Ishikawa (cell line): Measurements from ENCODE around the gene DCUN1D2.

Experiments used
- CEBPB ChIP-seq: IDR thresholded peaks from 2 replicates; pipeline ENCODE4 v1.6.1; 2012
- CREB1 ChIP-seq: IDR thresholded peaks from 2 replicates; pipeline ENCODE4 v1.6.1; 2012; ENCODE audit warnings: low read depth
- EGR1 ChIP-seq: IDR thresholded peaks from 2 replicates; pipeline ENCODE4 v1.6.1; 2012
- EP300 ChIP-seq: IDR thresholded peaks from 2 replicates; pipeline ENCODE4 v1.6.1; 2012; ENCODE audit warnings: borderline replicate concordance
- FOXM1 ChIP-seq: IDR thresholded peaks from 2 replicates; pipeline ENCODE4 v1.6.1; 2012; ENCODE audit warnings: low read depth, borderline replicate concordance
- NFIC ChIP-seq: IDR thresholded peaks from 2 replicates; pipeline ENCODE4 v1.6.1; 2012
- RAD21 ChIP-seq: IDR thresholded peaks from 2 replicates; pipeline ENCODE4 v1.6.1; 2012; ENCODE audit warnings: low read depth
- TAF1 ChIP-seq: IDR thresholded peaks from 2 replicates; pipeline ENCODE4 v1.6.1; 2012; ENCODE audit warnings: low read depth, mild to moderate bottlenecking
- TCF12 ChIP-seq: IDR thresholded peaks from 2 replicates; pipeline ENCODE4 v1.6.1; 2012; ENCODE audit warnings: low read depth
- TEAD4 ChIP-seq: IDR thresholded peaks from 2 replicates; pipeline ENCODE4 v1.6.1; 2012
- YY1 ChIP-seq: IDR thresholded peaks from 2 replicates; pipeline ENCODE4 v1.6.1; 2012; ENCODE audit warnings: low read depth
- ZBTB7A ChIP-seq: IDR thresholded peaks from 2 replicates; pipeline ENCODE4 v1.6.1; 2012; ENCODE audit warnings: low read depth
- TF ChIP-seq, protein P1 (sequence below): IDR thresholded peaks from 2 replicates; pipeline ENCODE4 v1.6.1; 2012
- TF ChIP-seq, protein P2 (sequence below): IDR thresholded peaks from 2 replicates; pipeline ENCODE4 v1.6.1; 2012
- TF ChIP-seq, protein P3 (sequence below): IDR thresholded peaks from 2 replicates; pipeline ENCODE4 v1.6.1; 2012; ENCODE audit warnings: low read depth, mild to moderate bottlenecking

The DCUN1D2 gene

DNA sequence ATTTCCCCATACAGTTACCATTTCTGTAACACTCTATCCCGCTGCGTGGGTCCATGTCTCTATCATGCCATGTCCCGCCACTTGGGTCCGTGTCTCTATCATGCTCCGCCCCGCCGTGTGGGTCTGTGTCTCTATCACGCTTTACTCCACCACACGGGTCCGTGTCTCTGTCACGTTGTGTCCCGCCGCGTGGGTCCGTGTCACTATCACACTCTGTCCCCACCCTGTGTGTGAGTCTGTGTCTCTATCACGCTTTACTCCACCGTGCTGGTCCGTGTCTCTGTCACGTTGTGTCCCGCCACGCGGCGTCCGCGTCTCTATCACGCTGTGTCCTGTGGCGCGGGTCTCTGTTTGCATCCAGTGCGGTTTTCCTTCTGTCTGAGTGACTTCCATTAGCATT is 48.9 kb downstream of the DCUN1D2 start:
- TF ChIP-seq, protein P1, sequence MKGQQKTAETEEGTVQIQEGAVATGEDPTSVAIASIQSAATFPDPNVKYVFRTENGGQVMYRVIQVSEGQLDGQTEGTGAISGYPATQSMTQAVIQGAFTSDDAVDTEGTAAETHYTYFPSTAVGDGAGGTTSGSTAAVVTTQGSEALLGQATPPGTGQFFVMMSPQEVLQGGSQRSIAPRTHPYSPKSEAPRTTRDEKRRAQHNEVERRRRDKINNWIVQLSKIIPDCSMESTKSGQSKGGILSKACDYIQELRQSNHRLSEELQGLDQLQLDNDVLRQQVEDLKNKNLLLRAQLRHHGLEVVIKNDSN, result no peak
- TF ChIP-seq CEBPB (no peak), RAD21 (no peak), EGR1 (no peak), TCF12 (no peak), YY1 (no peak), EP300 (no peak), FOXM1 (no peak), TAF1 (no peak), CREB1 (no peak), NFIC (no peak), ZBTB7A (no peak), TEAD4 (no peak)
- TF ChIP-seq, protein P2, sequence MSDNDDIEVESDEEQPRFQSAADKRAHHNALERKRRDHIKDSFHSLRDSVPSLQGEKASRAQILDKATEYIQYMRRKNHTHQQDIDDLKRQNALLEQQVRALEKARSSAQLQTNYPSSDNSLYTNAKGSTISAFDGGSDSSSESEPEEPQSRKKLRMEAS, result no peak
- TF ChIP-seq, protein P3, sequence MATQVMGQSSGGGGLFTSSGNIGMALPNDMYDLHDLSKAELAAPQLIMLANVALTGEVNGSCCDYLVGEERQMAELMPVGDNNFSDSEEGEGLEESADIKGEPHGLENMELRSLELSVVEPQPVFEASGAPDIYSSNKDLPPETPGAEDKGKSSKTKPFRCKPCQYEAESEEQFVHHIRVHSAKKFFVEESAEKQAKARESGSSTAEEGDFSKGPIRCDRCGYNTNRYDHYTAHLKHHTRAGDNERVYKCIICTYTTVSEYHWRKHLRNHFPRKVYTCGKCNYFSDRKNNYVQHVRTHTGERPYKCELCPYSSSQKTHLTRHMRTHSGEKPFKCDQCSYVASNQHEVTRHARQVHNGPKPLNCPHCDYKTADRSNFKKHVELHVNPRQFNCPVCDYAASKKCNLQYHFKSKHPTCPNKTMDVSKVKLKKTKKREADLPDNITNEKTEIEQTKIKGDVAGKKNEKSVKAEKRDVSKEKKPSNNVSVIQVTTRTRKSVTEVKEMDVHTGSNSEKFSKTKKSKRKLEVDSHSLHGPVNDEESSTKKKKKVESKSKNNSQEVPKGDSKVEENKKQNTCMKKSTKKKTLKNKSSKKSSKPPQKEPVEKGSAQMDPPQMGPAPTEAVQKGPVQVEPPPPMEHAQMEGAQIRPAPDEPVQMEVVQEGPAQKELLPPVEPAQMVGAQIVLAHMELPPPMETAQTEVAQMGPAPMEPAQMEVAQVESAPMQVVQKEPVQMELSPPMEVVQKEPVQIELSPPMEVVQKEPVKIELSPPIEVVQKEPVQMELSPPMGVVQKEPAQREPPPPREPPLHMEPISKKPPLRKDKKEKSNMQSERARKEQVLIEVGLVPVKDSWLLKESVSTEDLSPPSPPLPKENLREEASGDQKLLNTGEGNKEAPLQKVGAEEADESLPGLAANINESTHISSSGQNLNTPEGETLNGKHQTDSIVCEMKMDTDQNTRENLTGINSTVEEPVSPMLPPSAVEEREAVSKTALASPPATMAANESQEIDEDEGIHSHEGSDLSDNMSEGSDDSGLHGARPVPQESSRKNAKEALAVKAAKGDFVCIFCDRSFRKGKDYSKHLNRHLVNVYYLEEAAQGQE, result no peak

DNA sequence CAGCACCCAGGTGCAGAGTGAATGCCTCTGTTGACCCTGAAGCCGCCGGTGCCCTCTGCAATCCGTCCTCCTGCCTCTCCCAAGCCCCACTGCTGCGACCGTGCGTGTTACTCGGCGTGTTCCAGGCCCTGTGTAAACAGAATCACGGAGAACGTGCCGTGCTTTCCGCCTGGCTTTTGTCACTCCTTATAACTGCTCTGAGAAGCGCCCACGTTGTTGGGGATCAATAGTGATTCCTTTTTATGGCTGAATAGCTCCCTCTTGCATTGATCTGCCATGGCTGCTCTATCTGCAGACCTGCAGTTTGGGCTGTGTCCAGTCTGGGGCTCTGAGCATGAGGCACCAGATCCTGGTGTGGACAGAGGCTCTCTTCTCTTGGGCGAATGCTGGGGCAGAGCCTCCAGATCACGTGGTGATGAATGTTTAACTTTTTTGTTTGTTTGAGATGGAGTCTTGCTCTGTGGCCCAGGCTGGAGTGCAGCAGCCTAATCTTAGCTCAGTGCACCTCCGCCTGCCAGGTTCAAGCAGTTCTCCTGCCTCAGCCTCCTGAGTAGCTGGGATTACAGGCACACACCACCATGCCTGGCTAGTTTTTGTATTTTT is 53.0 kb downstream of the DCUN1D2 start:
- TF ChIP-seq TAF1 (no peak), FOXM1 (no peak), NFIC (no peak), TEAD4 (no peak), EP300 (no peak), YY1 (no peak), CEBPB (no peak), RAD21 (no peak), CREB1 (no peak), ZBTB7A (no peak), TCF12 (no peak), EGR1 (no peak)
- TF ChIP-seq, protein P1, result no peak
- TF ChIP-seq, protein P3, result no peak
- TF ChIP-seq, protein P2, result no peak

DNA sequence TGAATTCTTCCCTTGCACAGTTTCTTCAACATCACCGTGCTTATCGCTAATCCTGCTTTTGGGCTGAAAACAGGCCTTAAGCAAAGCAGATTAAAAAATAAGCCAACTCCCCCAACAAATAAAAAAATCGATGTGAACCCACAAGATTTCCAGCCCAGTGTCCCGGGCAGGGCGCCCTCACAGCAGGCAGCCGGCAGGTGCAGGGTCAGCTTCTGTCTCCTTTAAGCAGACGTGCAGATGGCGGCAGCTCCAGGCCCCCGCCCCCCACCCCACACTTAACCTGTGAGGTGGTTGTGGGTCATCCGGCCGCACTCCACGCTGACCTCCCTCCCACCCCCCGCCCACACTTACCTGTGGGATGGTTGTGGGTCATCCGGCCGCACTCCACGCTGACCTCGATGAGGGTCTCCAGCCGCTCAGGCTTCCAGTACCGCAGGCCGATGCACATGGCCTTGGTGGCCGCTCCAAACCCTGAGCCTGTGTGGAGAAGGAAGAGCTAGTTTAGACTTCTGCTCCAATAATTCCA is 57.1 kb downstream of the DCUN1D2 start:
- TF ChIP-seq, protein P1, result no peak
- TF ChIP-seq FOXM1 (no peak), CEBPB (no peak), TEAD4 (no peak), NFIC (no peak), EP300 (no peak)

DNA sequence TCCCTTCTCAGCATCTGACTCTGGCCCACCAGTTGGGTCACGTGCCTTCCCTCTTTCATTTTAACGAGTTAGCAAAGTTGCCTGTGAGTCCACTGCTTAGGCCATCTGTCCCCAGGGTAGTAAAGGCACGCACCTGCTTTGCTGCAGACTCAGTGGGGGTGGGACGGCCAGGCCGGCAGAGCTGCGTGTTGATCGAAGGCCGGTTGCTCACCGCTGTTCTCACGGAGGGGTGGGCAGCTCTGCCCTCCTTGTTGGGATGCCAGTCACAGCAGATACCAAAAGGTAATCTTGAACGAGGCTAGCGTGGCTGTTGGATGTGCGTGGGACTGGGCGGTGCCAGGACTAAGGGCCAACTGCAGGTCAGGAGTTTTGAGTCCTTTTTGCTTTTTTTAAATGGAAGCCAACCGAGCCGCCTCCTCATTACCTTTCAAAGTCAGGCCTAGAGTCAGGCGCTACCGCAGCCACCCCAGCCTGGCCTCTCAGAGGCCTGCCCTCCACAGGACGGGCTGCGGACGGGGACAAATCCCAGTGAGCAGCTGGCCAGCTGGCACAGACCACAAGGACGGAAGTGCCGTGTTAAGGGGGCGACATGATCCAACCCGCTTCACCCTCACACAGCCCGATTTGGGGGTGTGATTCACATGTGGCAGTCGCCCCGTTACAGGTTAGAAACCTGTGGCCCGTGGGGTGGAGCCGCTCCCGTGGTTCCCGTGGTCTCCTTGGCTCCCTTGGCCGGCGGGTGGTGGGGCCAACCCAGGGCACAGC is 57.8 kb downstream of the DCUN1D2 start:
- TF ChIP-seq TCF12, result no peak
- TF ChIP-seq NFIC, result no peak
- no peak for TF ChIP-seq TEAD4
- TF ChIP-seq EGR1, result no peak
- TF ChIP-seq FOXM1, result no peak
- no peak for TF ChIP-seq EP300

DNA sequence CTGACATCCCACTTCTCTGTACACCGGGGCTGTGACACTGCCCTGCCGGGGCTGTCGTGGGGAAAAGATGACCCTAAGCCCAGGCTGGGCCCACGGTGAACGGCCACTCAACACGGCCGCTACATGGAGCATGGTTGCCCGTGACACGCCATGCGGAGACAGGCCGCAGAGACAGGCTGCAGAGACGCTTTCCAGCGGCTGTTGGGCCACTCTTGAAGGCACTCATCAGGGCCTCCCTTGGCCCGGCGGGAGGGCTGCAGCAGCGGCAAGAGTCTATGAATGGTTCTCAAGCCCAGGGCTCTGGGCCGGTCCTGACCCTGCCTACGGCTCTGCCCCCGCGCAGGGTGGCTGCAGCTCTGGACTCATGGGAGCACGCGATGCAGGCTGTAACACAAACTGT is 59.3 kb downstream of the DCUN1D2 start:
- TF ChIP-seq TEAD4, result no peak
- no peak for TF ChIP-seq NFIC
- no peak for TF ChIP-seq ZBTB7A
- TF ChIP-seq, protein P2, result no peak
- no peak for TF ChIP-seq TAF1
- no peak for TF ChIP-seq FOXM1
- TF ChIP-seq CEBPB, result no peak
- TF ChIP-seq RAD21, result no peak
- no peak for TF ChIP-seq EGR1
- TF ChIP-seq YY1, result no peak
- TF ChIP-seq, protein P1, result no peak
